Kidney epithelial cell (primary cell): ENCODE results near the gene EXOC3L4. TPM values are rescaled to one million over a fixed set of nuclear protein-coding genes. Genes with fewer than 3 reads are reported as not detected.
A peak's percentile ranks its signal among the peaks of the same experiment; 100 is the strongest.
"Not testable (repeated sequence)": the region's sequence is repeated elsewhere in the genome, so short reads cannot be mapped to it uniquely, and the experiment has no call there.

Source experiments
- DNase-seq: peaks from one replicate; pipeline ENCODE4 v3.0.0-alpha.2; 2010; ENCODE audit warnings: low read depth
- H3K27me3 ChIP-seq: 2 replicates; pipeline ENCODE4 v1.6.0; 2011; ENCODE audit warnings: low read length; ENCODE audit not compliant: control insufficient read depth, insufficient read depth
- H3K36me3 ChIP-seq: 2 replicates; pipeline ENCODE4 v1.5.1; 2011; ENCODE audit warnings: low read length; ENCODE audit not compliant: control insufficient read depth, insufficient read depth
- H3K4me3 ChIP-seq: 2 replicates; pipeline ENCODE4 v1.5.1; 2011; ENCODE audit warnings: low read depth, mild to moderate bottlenecking, control low read depth, low read length
- CTCF ChIP-seq: IDR thresholded peaks from 2 replicates; pipeline ENCODE4 v1.5.1; 2011; ENCODE audit warnings: mild to moderate bottlenecking, moderate library complexity, low read length, control low read depth, inconsistent platforms; ENCODE audit not compliant: insufficient read depth, poor library complexity, severe bottlenecking
- total RNA-seq: library from RNA; depleted of rRNA; stranded (reverse); fragments of >200 nt; gene quantifications from 2 replicates; pipeline ENCODE4 v1.2.3, GENCODE V29; 2015

Gene EXOC3L4
- 0.34 and 0.46 TPM in 2 replicates for total RNA-seq

DNA sequence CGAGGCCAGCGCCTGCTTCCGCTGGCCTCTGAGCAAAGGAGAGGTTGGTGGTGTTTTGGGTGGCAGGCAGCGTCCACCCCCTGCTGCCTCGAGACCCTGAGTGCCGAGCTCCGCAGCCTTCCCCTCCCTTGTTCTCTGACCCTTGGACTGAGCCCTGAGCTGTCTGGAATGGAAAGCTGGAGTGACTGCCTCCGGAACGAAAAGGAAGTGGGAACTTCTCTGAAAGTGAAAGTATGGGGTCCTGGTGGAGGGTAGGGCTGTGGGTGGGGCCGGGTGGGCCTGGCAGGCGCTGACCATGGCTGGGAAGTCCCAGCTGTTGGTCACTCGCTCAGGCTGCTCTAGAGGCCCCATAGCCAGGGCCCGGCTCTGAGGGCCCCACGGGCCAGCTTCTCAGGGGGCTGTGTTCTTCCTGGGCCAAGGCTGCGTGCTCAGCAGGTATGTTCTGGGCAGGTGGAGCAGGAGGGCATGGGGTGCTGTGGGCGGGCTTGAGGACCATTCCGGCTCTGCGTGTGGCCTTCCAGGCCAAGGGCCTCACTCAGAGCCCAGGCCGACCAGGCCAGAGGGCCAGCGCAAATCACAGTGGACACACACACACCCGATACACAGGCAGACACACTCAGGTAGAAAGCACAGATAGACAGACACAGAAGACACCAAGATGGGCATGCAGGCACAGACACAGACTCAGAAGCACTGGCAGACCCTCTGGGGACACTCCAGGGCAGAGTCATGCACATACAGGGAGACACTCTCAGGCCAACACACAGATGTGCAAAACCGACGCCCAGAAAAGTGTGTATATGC lies at the start of gene EXOC3L4:
Gene EXOC3L4 (plus strand): TSS at position 320 of the 804 bp plus-strand sequence. CDS start 5,495 bp downstream, outside the sequence.
- H3K4me3 ChIP-seq = no peak within 1 kb of the TSS

DNA sequence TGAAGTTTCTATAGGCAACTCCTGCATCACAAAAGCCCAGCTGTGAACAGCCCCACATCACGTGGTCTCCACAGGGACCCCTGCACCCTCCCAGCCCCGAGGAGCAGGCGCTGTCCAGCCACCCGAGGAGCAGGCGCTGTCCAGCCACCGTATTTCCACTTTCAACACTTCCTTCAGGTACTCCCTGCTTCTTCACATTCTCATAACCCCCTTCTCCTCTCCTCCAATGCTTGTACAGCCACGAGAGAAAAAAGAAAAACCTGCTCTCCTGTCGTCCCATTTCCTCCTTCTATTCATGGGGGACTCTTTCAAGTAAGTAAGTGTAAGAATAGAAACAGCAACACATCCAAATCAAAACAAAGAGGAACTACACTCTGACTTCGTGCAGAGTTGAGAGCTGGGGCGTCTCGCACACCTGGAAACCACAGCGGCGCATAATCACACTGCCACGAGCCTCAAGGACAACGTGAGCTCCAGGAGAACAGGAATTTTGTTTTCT lies 49.1 kb upstream of the EXOC3L4 start:
- Histone ChIP-seq H3K4me3 (no peak overlapping the region), H3K27me3 (no peaks in the 10 kb centered on the region), H3K36me3 (peaks cover 1% of the 10 kb centered on the region)
- TF ChIP-seq CTCF = no peak
- no peak for DNase-seq

More for the DNA sequence above, at the start of gene EXOC3L4:
- no peak for DNase-seq
- Histone ChIP-seq H3K36me3 (no peaks in the 10 kb centered on the region), H3K27me3 (peaks cover 7% of the 10 kb centered on the region)
- no peak for TF ChIP-seq CTCF

GRCh38 chr14:103047453-103047852 lies 47.1 kb upstream of the EXOC3L4 start:
- not testable (repeated sequence) for H3K36me3 ChIP-seq, H3K27me3 ChIP-seq, H3K4me3 ChIP-seq, DNase-seq

DNA sequence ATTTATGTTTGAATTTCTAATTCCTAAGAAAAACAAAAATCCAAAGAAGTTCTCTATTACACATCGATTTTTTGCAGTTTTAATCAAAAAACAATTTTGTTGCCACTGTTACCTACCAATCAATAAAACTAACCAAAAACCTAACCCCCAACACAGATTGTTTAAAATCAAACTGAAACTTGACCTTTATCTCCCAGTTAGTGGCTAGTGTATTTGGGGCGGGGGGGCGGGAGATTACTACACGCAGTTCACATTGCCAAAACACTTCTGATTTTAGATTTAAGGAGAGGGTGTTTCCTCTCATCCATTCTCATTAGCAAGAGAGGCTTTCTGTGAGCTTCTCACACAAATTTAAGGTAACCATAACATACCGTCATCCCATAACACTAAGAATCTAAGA lies 43.6 kb upstream of the EXOC3L4 start:
- Histone ChIP-seq H3K27me3 (no peaks in the 10 kb centered on the region), H3K4me3 (no peak overlapping the region), H3K36me3 (no peaks in the 10 kb centered on the region)
- no peak for DNase-seq
- TF ChIP-seq CTCF = no peak

- Histone ChIP-seq H3K27me3 (no peaks in the 10 kb centered on the region), H3K4me3 (no peak overlapping the region), H3K36me3 (no peaks in the 10 kb centered on the region)
- no peak for TF ChIP-seq CTCF
- no peak for DNase-seq
Observed at GRCh38 chr14:103052407-103052806, 42.1 kb upstream of the EXOC3L4 start.

GRCh38 chr14:103055695-103056094 lies 38.8 kb upstream of the EXOC3L4 start:
- no peaks in the 10 kb centered on the region for H3K27me3 ChIP-seq
- H3K4me3 ChIP-seq = peak overlapping the region; percentile 99
- no peak for TF ChIP-seq CTCF
- H3K36me3 ChIP-seq = no peaks in the 10 kb centered on the region
- DNase-seq = no peak
